ENCODE results near the gene AP1S3.

The AP1S3 gene

GRCh38 chr2:223781560-223781959, 55.8 kb downstream of the AP1S3 start:
- no peak overlapping the region for H3K9ac ChIP-seq (ENCODE audit: low read length)
- TF ChIP-seq CTCF (IDR thresholded peaks at IDR 0.05; ENCODE audit: low read length) (no peak), EZH2 (optimal IDR thresholded peaks at IDR 0.05; ENCODE audit: low read depth, low read length) (no peak), EZH2phosphoT487 (IDR thresholded peaks at IDR 0.05; ENCODE audit: low read length) (no peak)
- no peak overlapping the region for H3K4me3 ChIP-seq (ENCODE audit: low read length)
- H3K27ac ChIP-seq (ENCODE audit: low read length): no peak overlapping the region
- H3K27me3 ChIP-seq (replicated peaks; ENCODE audit: insufficient read depth, low read length): no peaks in the 10 kb centered on the region
- no peaks in the 10 kb centered on the region for H4K20me1 ChIP-seq (ENCODE audit: insufficient read depth, low read length)
- no peak overlapping the region for H3K4me2 ChIP-seq (ENCODE audit: low read depth, low read length)
- no peak for DNase-seq
- H3K4me1 ChIP-seq (ENCODE audit: low read length): no peaks in the 10 kb centered on the region
- no peaks in the 10 kb centered on the region for H3K36me3 ChIP-seq (replicated peaks; ENCODE audit: insufficient read depth, low read length)
- H3F3A ChIP-seq (ENCODE audit: insufficient read depth, low read length): no peaks in the 10 kb centered on the region
- peaks cover 42% of the 10 kb centered on the region for H3K79me2 ChIP-seq (ENCODE audit: low read length)
- H3K9me2 ChIP-seq (replicated peaks; ENCODE audit: insufficient read depth, low read length): no peaks in the 10 kb centered on the region
- no peak overlapping the region for H2AFZ ChIP-seq (ENCODE audit: low read length)
- no peaks in the 10 kb centered on the region for H3K9me3 ChIP-seq (replicated peaks; ENCODE audit: insufficient read depth, low read length)

- no peak overlapping the region for H3K9ac ChIP-seq (ENCODE audit: low read length)
- H3K27me3 ChIP-seq (replicated peaks; ENCODE audit: insufficient read depth, low read length): no peaks in the 10 kb centered on the region
- no peaks in the 10 kb centered on the region for H4K20me1 ChIP-seq (ENCODE audit: insufficient read depth, low read length)
- H3K4me3 ChIP-seq (ENCODE audit: low read length): no peak overlapping the region
- DNase-seq: peak; percentile 58
- H3K4me2 ChIP-seq (ENCODE audit: low read depth, low read length): no peak overlapping the region
- TF ChIP-seq CTCF (IDR thresholded peaks at IDR 0.05; ENCODE audit: low read length) (peak; percentile 38), EZH2 (optimal IDR thresholded peaks at IDR 0.05; ENCODE audit: low read depth, low read length) (no peak)
- no peaks in the 10 kb centered on the region for H3F3A ChIP-seq (ENCODE audit: insufficient read depth, low read length)
- H3K4me1 ChIP-seq (ENCODE audit: low read length): no peaks in the 10 kb centered on the region
- H3K36me3 ChIP-seq (replicated peaks; ENCODE audit: insufficient read depth, low read length): no peaks in the 10 kb centered on the region
- no peak overlapping the region for H3K27ac ChIP-seq (ENCODE audit: low read length)
- H3K79me2 ChIP-seq (ENCODE audit: low read length): peaks cover 31% of the 10 kb centered on the region
- H2AFZ ChIP-seq (ENCODE audit: low read length): no peak overlapping the region
- no peaks in the 10 kb centered on the region for H3K9me2 ChIP-seq (replicated peaks; ENCODE audit: insufficient read depth, low read length)
- H3K9me3 ChIP-seq (replicated peaks; ENCODE audit: insufficient read depth, low read length): no peaks in the 10 kb centered on the region
Measured at GRCh38 chr2:223779877-223780276, 57.5 kb downstream of the AP1S3 start.

- TF ChIP-seq EZH2 (optimal IDR thresholded peaks at IDR 0.05; ENCODE audit: low read depth, low read length) (no peak), CTCF (IDR thresholded peaks at IDR 0.05; ENCODE audit: low read length) (no peak), EZH2phosphoT487 (IDR thresholded peaks at IDR 0.05; ENCODE audit: low read length) (no peak)
- Histone ChIP-seq H2AFZ (ENCODE audit: low read length) (no peak overlapping the region), H3K9me3 (replicated peaks; ENCODE audit: insufficient read depth, low read length) (no peaks in the 10 kb centered on the region), H3K4me2 (ENCODE audit: low read depth, low read length) (no peak overlapping the region), H3K4me3 (ENCODE audit: low read length) (no peak overlapping the region), H3K9ac (ENCODE audit: low read length) (no peak overlapping the region), H3K79me2 (ENCODE audit: low read length) (peaks cover 6% of the 10 kb centered on the region; the same call in 1 of the 2 replicates), H3K9me2 (replicated peaks; ENCODE audit: insufficient read depth, low read length) (no peaks in the 10 kb centered on the region), H3K36me3 (replicated peaks; ENCODE audit: insufficient read depth, low read length) (no peaks in the 10 kb centered on the region), H3K27me3 (replicated peaks; ENCODE audit: insufficient read depth, low read length) (no peaks in the 10 kb centered on the region), H3K4me1 (ENCODE audit: low read length) (no peaks in the 10 kb centered on the region), H3F3A (ENCODE audit: insufficient read depth, low read length) (no peaks in the 10 kb centered on the region), H4K20me1 (ENCODE audit: insufficient read depth, low read length) (no peaks in the 10 kb centered on the region), H3K27ac (ENCODE audit: low read length) (no peak overlapping the region)
- DNase-seq: no peak
Measured at GRCh38 chr2:223774193-223774592, 63.2 kb downstream of the AP1S3 start.

All from MM.1S (cell line).